ENCODE data around the gene SLC36A1.
A peak's percentile ranks its signal among the peaks of the same experiment; 100 is the strongest.
"Not testable (repeated sequence)": the region's sequence is repeated elsewhere in the genome, so short reads cannot be mapped to it uniquely, and the experiment has no call there.

SLC36A1 gene

GRCh38 chr5:151447174-151448037 is at the start of gene SLC36A1:
Gene SLC36A1 (plus strand): TSS chr5:151447603. CDS start chr5:151458793, 11,190 bp downstream.
- Histone ChIP-seq H3K36me3 (ENCODE audit: control insufficient read depth, low read depth, low read length) (no peaks in the 10 kb centered on the region), H3K27ac (ENCODE audit: low read length) (no peak within 1 kb of the TSS), H3K4me3 (ENCODE audit: low read length) (peak within 1 kb of the TSS; percentile 68), H3K9me3 (ENCODE audit: control insufficient read depth, low read depth, low read length) (no peaks in the 10 kb centered on the region), H3K4me1 (ENCODE audit: control insufficient read depth, low read depth, low read length) (peaks cover 10% of the 10 kb centered on the region), H3K27me3 (ENCODE audit: control insufficient read depth, insufficient read depth, low read length) (peaks cover 9% of the 10 kb centered on the region), H3K9ac (ENCODE audit: low read length) (peak within 1 kb of the TSS; percentile 15)

GRCh38 chr5:151405334-151406160 is 41.9 kb upstream of the SLC36A1 start:
- Histone ChIP-seq H3K9ac (ENCODE audit: low read length) (no peak overlapping the region), H3K4me3 (ENCODE audit: low read length) (no peak overlapping the region), H3K4me1 (ENCODE audit: control insufficient read depth, low read depth, low read length) (peaks cover 15% of the 10 kb centered on the region), H3K9me3 (ENCODE audit: control insufficient read depth, low read depth, low read length) (no peaks in the 10 kb centered on the region), H3K36me3 (ENCODE audit: control insufficient read depth, low read depth, low read length) (no peaks in the 10 kb centered on the region), H3K27ac (ENCODE audit: low read length) (no peak overlapping the region), H3K27me3 (ENCODE audit: control insufficient read depth, insufficient read depth, low read length) (no peaks in the 10 kb centered on the region)

GRCh38 chr5:151406322-151406947 is 41.0 kb upstream of the SLC36A1 start:
- H3K27me3 ChIP-seq (ENCODE audit: control insufficient read depth, insufficient read depth, low read length), result no peaks in the 10 kb centered on the region
- peaks cover 15% of the 10 kb centered on the region for H3K4me1 ChIP-seq (ENCODE audit: control insufficient read depth, low read depth, low read length)
- H3K36me3 ChIP-seq (ENCODE audit: control insufficient read depth, low read depth, low read length), result no peaks in the 10 kb centered on the region
- no peak overlapping the region for H3K9ac ChIP-seq (ENCODE audit: low read length)
- no peak overlapping the region for H3K27ac ChIP-seq (ENCODE audit: low read length)
- H3K4me3 ChIP-seq (ENCODE audit: low read length), result no peak overlapping the region
- H3K9me3 ChIP-seq (ENCODE audit: control insufficient read depth, low read depth, low read length), result no peaks in the 10 kb centered on the region

DNA sequence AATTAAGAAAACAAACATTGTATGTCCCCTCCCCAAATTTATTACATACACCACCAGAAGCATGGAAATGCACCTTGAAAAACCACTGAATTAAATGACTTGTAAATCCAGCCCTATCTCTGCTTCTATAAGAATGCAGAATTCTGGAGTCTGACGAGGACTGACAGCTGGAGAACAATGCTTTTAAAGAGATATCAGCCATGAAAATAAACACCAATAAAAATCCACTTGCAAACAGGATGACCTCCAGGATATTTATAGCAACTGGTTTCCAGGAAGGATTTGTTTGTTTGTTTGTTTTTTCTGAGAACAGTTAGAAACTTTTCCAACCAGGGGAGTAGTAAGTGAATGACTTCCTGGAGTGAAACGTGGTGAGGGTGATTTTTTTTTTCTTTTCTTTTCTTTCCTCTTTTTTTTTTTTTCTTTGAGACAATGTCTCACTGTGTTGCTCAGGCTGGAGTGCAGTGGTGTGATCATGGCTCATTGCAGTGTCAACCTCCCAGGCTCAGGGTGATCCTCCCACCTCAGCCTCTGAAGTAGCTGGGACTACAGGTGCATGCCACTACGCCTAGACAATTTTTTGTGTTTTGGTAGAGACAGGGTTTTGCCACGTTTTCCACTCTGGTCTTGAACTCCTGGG is 38.7 kb upstream of the SLC36A1 start:
- no peaks in the 10 kb centered on the region for H3K27me3 ChIP-seq (ENCODE audit: control insufficient read depth, insufficient read depth, low read length)
- peaks cover 15% of the 10 kb centered on the region for H3K4me1 ChIP-seq (ENCODE audit: control insufficient read depth, low read depth, low read length)
- H3K4me3 ChIP-seq (ENCODE audit: low read length), result no peak overlapping the region
- H3K9me3 ChIP-seq (ENCODE audit: control insufficient read depth, low read depth, low read length), result no peaks in the 10 kb centered on the region
- no peak overlapping the region for H3K27ac ChIP-seq (ENCODE audit: low read length)
- H3K36me3 ChIP-seq (ENCODE audit: control insufficient read depth, low read depth, low read length), result no peaks in the 10 kb centered on the region
- no peak overlapping the region for H3K9ac ChIP-seq (ENCODE audit: low read length)

GRCh38 chr5:151413800-151414199 is 33.6 kb upstream of the SLC36A1 start:
- no peaks in the 10 kb centered on the region for H3K36me3 ChIP-seq (ENCODE audit: control insufficient read depth, low read depth, low read length)
- H3K9me3 ChIP-seq (ENCODE audit: control insufficient read depth, low read depth, low read length), result peaks cover 16% of the 10 kb centered on the region
- no peak overlapping the region for H3K27ac ChIP-seq (ENCODE audit: low read length)
- H3K4me1 ChIP-seq (ENCODE audit: control insufficient read depth, low read depth, low read length), result peaks cover 2% of the 10 kb centered on the region
- no peak overlapping the region for H3K9ac ChIP-seq (ENCODE audit: low read length)
- H3K27me3 ChIP-seq (ENCODE audit: control insufficient read depth, insufficient read depth, low read length), result no peaks in the 10 kb centered on the region
- H3K4me3 ChIP-seq (ENCODE audit: low read length), result no peak overlapping the region

DNA sequence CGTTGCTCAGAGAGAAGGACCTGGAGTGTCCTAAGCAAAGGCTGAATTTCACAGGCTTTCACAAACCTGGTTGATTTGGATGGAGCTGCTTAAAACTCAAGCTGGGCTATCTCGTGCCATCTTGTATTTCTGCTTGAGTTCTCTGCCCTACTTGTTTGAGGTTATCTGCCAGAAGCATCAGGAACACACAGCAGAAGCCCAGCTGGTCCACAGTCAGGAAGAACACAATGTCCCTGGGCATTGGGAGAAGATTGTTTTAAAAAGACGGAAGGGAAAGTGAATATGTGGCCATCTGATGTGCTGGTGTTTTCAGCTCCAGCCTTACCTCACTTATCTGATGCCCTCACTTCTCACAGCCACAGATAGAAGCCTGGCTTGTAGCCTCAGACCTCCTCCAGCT is 32.9 kb upstream of the SLC36A1 start:
- Histone ChIP-seq H3K27me3 (ENCODE audit: control insufficient read depth, insufficient read depth, low read length) (no peaks in the 10 kb centered on the region), H3K36me3 (ENCODE audit: control insufficient read depth, low read depth, low read length) (no peaks in the 10 kb centered on the region), H3K9me3 (ENCODE audit: control insufficient read depth, low read depth, low read length) (peaks cover 16% of the 10 kb centered on the region), H3K4me1 (ENCODE audit: control insufficient read depth, low read depth, low read length) (no peaks in the 10 kb centered on the region), H3K4me3 (ENCODE audit: low read length) (no peak overlapping the region), H3K9ac (ENCODE audit: low read length) (no peak overlapping the region), H3K27ac (ENCODE audit: low read length) (no peak overlapping the region)

- H3K9ac ChIP-seq (ENCODE audit: low read length), result no peak overlapping the region
- no peaks in the 10 kb centered on the region for H3K27me3 ChIP-seq (ENCODE audit: control insufficient read depth, insufficient read depth, low read length)
- no peak overlapping the region for H3K4me3 ChIP-seq (ENCODE audit: low read length)
- H3K36me3 ChIP-seq (ENCODE audit: control insufficient read depth, low read depth, low read length), result no peaks in the 10 kb centered on the region
- peaks cover 16% of the 10 kb centered on the region for H3K9me3 ChIP-seq (ENCODE audit: control insufficient read depth, low read depth, low read length)
- no peak overlapping the region for H3K27ac ChIP-seq (ENCODE audit: low read length)
- no peaks in the 10 kb centered on the region for H3K4me1 ChIP-seq (ENCODE audit: control insufficient read depth, low read depth, low read length)
Observed at GRCh38 chr5:151417712-151418111, 29.7 kb upstream of the SLC36A1 start.

GRCh38 chr5:151420127-151420526 is 27.3 kb upstream of the SLC36A1 start:
- no peaks in the 10 kb centered on the region for H3K36me3 ChIP-seq (ENCODE audit: control insufficient read depth, low read depth, low read length)
- H3K27me3 ChIP-seq (ENCODE audit: control insufficient read depth, insufficient read depth, low read length), result no peaks in the 10 kb centered on the region
- peaks cover 16% of the 10 kb centered on the region for H3K9me3 ChIP-seq (ENCODE audit: control insufficient read depth, low read depth, low read length)
- no peak overlapping the region for H3K9ac ChIP-seq (ENCODE audit: low read length)
- no peaks in the 10 kb centered on the region for H3K4me1 ChIP-seq (ENCODE audit: control insufficient read depth, low read depth, low read length)
- no peak overlapping the region for H3K27ac ChIP-seq (ENCODE audit: low read length)
- H3K4me3 ChIP-seq (ENCODE audit: low read length), result no peak overlapping the region

DNA sequence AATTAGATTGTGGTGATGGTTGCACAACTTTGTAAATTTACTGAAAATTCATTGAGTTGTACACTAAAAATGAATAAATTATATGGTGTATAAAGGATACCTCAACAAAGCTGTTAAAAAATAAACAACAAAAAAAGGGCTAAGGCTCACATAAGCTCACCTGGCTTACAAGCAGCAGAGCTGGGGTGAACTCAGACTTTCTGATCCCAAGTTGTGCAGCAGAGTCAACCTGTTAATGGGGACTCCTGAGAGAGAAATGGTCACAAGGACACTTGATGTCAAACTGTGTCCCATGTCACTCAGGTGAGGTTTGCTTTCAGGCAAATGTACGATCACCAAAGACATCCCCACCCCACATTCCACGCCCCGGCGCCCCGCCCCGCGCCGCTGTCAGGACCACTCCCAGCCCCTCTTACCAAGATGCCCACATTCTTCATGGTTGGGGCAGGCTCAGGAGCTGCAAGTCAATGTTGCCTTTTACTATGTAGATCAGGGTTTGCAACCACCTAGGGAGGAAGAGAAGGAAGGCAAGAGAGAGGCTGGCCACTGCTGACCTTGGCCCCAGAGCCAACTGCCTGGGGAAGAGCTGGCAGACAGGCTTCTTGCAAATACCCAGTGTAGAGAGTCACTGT is 22.4 kb upstream of the SLC36A1 start:
- no peak overlapping the region for H3K27ac ChIP-seq (ENCODE audit: low read length)
- H3K4me1 ChIP-seq (ENCODE audit: control insufficient read depth, low read depth, low read length), result no peaks in the 10 kb centered on the region
- no peak overlapping the region for H3K9ac ChIP-seq (ENCODE audit: low read length)
- H3K36me3 ChIP-seq (ENCODE audit: control insufficient read depth, low read depth, low read length), result no peaks in the 10 kb centered on the region
- no peaks in the 10 kb centered on the region for H3K27me3 ChIP-seq (ENCODE audit: control insufficient read depth, insufficient read depth, low read length)
- no peaks in the 10 kb centered on the region for H3K9me3 ChIP-seq (ENCODE audit: control insufficient read depth, low read depth, low read length)
- no peak overlapping the region for H3K4me3 ChIP-seq (ENCODE audit: low read length)

GRCh38 chr5:151426347-151426746 is 21.1 kb upstream of the SLC36A1 start:
- not testable (repeated sequence) for H3K9me3 ChIP-seq (ENCODE audit: control insufficient read depth, low read depth, low read length); H3K4me1 ChIP-seq (ENCODE audit: control insufficient read depth, low read depth, low read length); H3K4me3 ChIP-seq (ENCODE audit: low read length); H3K36me3 ChIP-seq (ENCODE audit: control insufficient read depth, low read depth, low read length); H3K27me3 ChIP-seq (ENCODE audit: control insufficient read depth, insufficient read depth, low read length); H3K27ac ChIP-seq (ENCODE audit: low read length); H3K9ac ChIP-seq (ENCODE audit: low read length)

GRCh38 chr5:151427258-151427657 is 20.1 kb upstream of the SLC36A1 start:
- no peak overlapping the region for H3K27ac ChIP-seq (ENCODE audit: low read length)
- no peaks in the 10 kb centered on the region for H3K27me3 ChIP-seq (ENCODE audit: control insufficient read depth, insufficient read depth, low read length)
- no peaks in the 10 kb centered on the region for H3K9me3 ChIP-seq (ENCODE audit: control insufficient read depth, low read depth, low read length)
- H3K4me3 ChIP-seq (ENCODE audit: low read length), result no peak overlapping the region
- no peaks in the 10 kb centered on the region for H3K36me3 ChIP-seq (ENCODE audit: control insufficient read depth, low read depth, low read length)
- H3K9ac ChIP-seq (ENCODE audit: low read length), result no peak overlapping the region
- H3K4me1 ChIP-seq (ENCODE audit: control insufficient read depth, low read depth, low read length), result no peaks in the 10 kb centered on the region
